Stomach (tissue), 4 donors: Measurements from ENCODE around the gene SMC4.

ENCODE experiments used
- EP300 ChIP-seq: sonication (generic); formaldehyde crosslinking; IDR thresholded peaks from one replicate; pipeline ENCODE4 v1.6.1; 2017; ENCODE audit warnings: antibody characterized with exemption
- POLR2A ChIP-seq, 4 donors: fragments of 450-650 bp; IDR thresholded peaks; one replicate each; pipeline ENCODE4 v1.6.1; 2016; ENCODE audit warnings: antibody characterized with exemption in 4 of 4, control low read depth in 2 of 4, mild to moderate bottlenecking in 1 of 4, moderate library complexity in 1 of 4
- POLR2AphosphoS5 ChIP-seq, 3 donors: sonication (generic); formaldehyde crosslinking; IDR thresholded peaks; one replicate each; pipeline ENCODE4 v1.6.1; 2016; ENCODE audit warnings: antibody characterized with exemption in 3 of 3
- TF ChIP-seq, protein P1 (sequence below), 7 experiments: fragments of 450-650 bp in 4 of 7; fragments of 200-600 bp in 3 of 7; sonication (generic) in 3 of 7; IDR thresholded peaks; one replicate each; pipeline ENCODE4 v1.5.1; 2016 to 2019; ENCODE audit warnings: antibody characterized with exemption in 7 of 7, control low read depth in 2 of 7, mild to moderate bottlenecking in 1 of 7

GRCh38 chr3:160449636-160450598, 50.5 kb downstream of the SMC4 start, which contains the start of gene TRIM59:
- TF ChIP-seq, protein P1, sequence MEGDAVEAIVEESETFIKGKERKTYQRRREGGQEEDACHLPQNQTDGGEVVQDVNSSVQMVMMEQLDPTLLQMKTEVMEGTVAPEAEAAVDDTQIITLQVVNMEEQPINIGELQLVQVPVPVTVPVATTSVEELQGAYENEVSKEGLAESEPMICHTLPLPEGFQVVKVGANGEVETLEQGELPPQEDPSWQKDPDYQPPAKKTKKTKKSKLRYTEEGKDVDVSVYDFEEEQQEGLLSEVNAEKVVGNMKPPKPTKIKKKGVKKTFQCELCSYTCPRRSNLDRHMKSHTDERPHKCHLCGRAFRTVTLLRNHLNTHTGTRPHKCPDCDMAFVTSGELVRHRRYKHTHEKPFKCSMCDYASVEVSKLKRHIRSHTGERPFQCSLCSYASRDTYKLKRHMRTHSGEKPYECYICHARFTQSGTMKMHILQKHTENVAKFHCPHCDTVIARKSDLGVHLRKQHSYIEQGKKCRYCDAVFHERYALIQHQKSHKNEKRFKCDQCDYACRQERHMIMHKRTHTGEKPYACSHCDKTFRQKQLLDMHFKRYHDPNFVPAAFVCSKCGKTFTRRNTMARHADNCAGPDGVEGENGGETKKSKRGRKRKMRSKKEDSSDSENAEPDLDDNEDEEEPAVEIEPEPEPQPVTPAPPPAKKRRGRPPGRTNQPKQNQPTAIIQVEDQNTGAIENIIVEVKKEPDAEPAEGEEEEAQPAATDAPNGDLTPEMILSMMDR (IDR thresholded peaks at IDR 0.05), result no peak
- TF ChIP-seq POLR2AphosphoS5 (IDR thresholded peaks at IDR 0.05) (peak in 2 of 3 donors; percentile 54 to 75), POLR2A (IDR thresholded peaks at IDR 0.05) (no peak), EP300 (no peak)
